GM12878 (cell line): ENCODE data around the gene BNIP1. TPM values are rescaled to one million over a fixed set of nuclear protein-coding genes. Genes with fewer than 3 reads are reported as not detected.

Experiments
- ELK1 ChIP-seq: IDR thresholded peaks from 2 replicates; pipeline ENCODE4 v1.6.1; 2012; ENCODE audit warnings: low read depth, low read length, improper control_type of control experiment
- MEF2B ChIP-seq: fragments of 450-650 bp; IDR thresholded peaks from 2 replicates; pipeline ENCODE4 v1.6.1; 2018; ENCODE audit warnings: mild to moderate bottlenecking, moderate library complexity; ENCODE audit not compliant: partially characterized antibody, poor library complexity, severe bottlenecking
- PBX3 ChIP-seq: IDR thresholded peaks from 2 replicates; pipeline ENCODE4 v1.6.1; 2011; ENCODE audit warnings: mild to moderate bottlenecking, low read depth, low read length, moderate library complexity; ENCODE audit not compliant: insufficient replicate concordance
- POLR2A ChIP-seq: IDR thresholded peaks from 2 replicates; pipeline ENCODE4 v1.6.1; 2011; ENCODE audit warnings: low read depth, mild to moderate bottlenecking, low read length
- POLR2AphosphoS2 ChIP-seq: IDR thresholded peaks from 2 replicates; pipeline ENCODE4 v1.6.1; 2011; ENCODE audit warnings: low read depth, mild to moderate bottlenecking, low read length, improper control_type of control experiment, moderate library complexity
- RELB ChIP-seq: fragments of 450-650 bp; IDR thresholded peaks from 2 replicates; pipeline ENCODE4 v1.6.1; 2017; ENCODE audit warnings: low read depth, mild to moderate bottlenecking, moderate library complexity
- REST ChIP-seq: IDR thresholded peaks from 2 replicates; pipeline ENCODE4 v1.6.1; 2012; ENCODE audit warnings: mild to moderate bottlenecking, low read depth, low read length
- TCF12 ChIP-seq: IDR thresholded peaks from 2 replicates; pipeline ENCODE4 v1.6.1; 2011; ENCODE audit warnings: low read depth, mild to moderate bottlenecking, low read length
- ZNF622 ChIP-seq: fragments of 450-650 bp; IDR thresholded peaks from 2 replicates; pipeline ENCODE4 v1.6.1; 2017; ENCODE audit warnings: mild to moderate bottlenecking, inconsistent platforms
- polyA plus RNA-seq, 11 experiments: library from polyadenylated mRNA; depleted of rRNA in 4 of 11; unstranded in 6 of 11; stranded (reverse) in 5 of 11; fragments of >200 nt; fragmentation: Nextera tagmentation in 4 of 11; fragmentation: Illumina TruSeq in 1 of 11; extraction: Ambion mirVana in 4 of 11; extraction: Trizol in 1 of 11; gene quantifications; 1 replicate in 1 of 11; 2 replicates in 10 of 11; pipeline versions ENCODE4 v1.2.1 to v1.2.3, GENCODE V29; 2011 to 2016; ENCODE audit warnings: inconsistent platforms in 2 of 11, missing spikeins in 2 of 11, low read depth in 1 of 11
- total RNA-seq, 4 experiments: library from RNA; depleted of rRNA in 3 of 4; stranded (reverse); fragments of >200 nt in 3 of 4; fragmentation: Illumina TruSeq in 1 of 4; extraction: Trizol in 1 of 4; gene quantifications; 2 replicates each; pipeline versions ENCODE4 v1.2.1 to v1.2.3, GENCODE V29; 2013 to 2021

BNIP1 gene
- total and polyA plus RNA-seq, 10 of the 15 experiments (the other 5 are each of a cell fraction or from before 2014, with no cell fraction given) = 20.5 to 62.5 (median 27.4) TPM

- TF ChIP-seq ELK1 (no peak), POLR2A (no peak), PBX3 (no peak), RELB (no peak), ZNF622 (no peak), TCF12 (no peak), REST (no peak), MEF2B (no peak), POLR2AphosphoS2 (no peak)
- TF ChIP-seq, all 136 proteins: peak for 0
Measured at GRCh38 chr5:173198049-173198448, 53.7 kb downstream of the BNIP1 start (continued).
